ENCODE results near the gene ARRDC5. TPM values are rescaled to one million over a fixed set of nuclear protein-coding genes. Genes with fewer than 3 reads are reported as not detected.
A peak's percentile ranks its signal among the peaks of the same experiment; 100 is the strongest.

ARRDC5 gene
- total RNA-seq, 1 donor from 2014 or later, result 0.98 TPM

- H3K4me3 ChIP-seq, result peak overlapping the region; percentile 86 to 94
- no peak for DNase-seq (ENCODE audit: extremely low spot score in 2 of 2)
- H3K9me3 ChIP-seq, result no peaks in the 10 kb centered on the region
- H3K27ac ChIP-seq, result peak overlapping the region; percentile 91
- H3K4me1 ChIP-seq, result peaks cover 22% of the 10 kb centered on the region
- no peaks in the 10 kb centered on the region for H3K27me3 ChIP-seq
- no peak for TF ChIP-seq POLR2AphosphoS5 (IDR thresholded peaks at IDR 0.05; ENCODE audit: insufficient read depth in 1 of 2, low read depth in 1 of 2)
- no peak for TF ChIP-seq POLR2A (IDR thresholded peaks at IDR 0.05)
- no peak for TF ChIP-seq CTCF (IDR thresholded peaks at IDR 0.05)
- H3K36me3 ChIP-seq, result no peaks in the 10 kb centered on the region
- intact Hi-C loops (cut with DNase I), result loop anchor here (5.0 to 10.0 kb wide), 2 partner anchors 44 to 106 kb away; no protein-coding TSS in a partner anchor
These were observed 34.3 kb downstream of the ARRDC5 start for GRCh38 chr19:4868286-4868834.

GRCh38 chr19:4867534-4868285 lies 35.0 kb downstream of the ARRDC5 start, which contains the start of gene PLIN3:
TSS of gene PLIN3 (minus strand) at chr19:4867667. CDS start at chr19:4861394, 6,273 bp downstream.
- peaks cover 22% of the 10 kb centered on the region for H3K4me1 ChIP-seq
- peak within 1 kb of the TSS; percentile 86 to 94 for H3K4me3 ChIP-seq
- TF ChIP-seq CTCF (IDR thresholded peaks at IDR 0.05), result no peak
- peak; percentile 59 to 82 for TF ChIP-seq POLR2AphosphoS5 (IDR thresholded peaks at IDR 0.05; ENCODE audit: insufficient read depth in 1 of 2, low read depth in 1 of 2)
- peak in 1 of 2 donors; percentile 63 for TF ChIP-seq POLR2A (IDR thresholded peaks at IDR 0.05)
- H3K27me3 ChIP-seq, result no peaks in the 10 kb centered on the region
- intact Hi-C loops (cut with DNase I), result loop anchor here (5.0 to 10.0 kb wide), 2 partner anchors 45 to 107 kb away; no protein-coding TSS in a partner anchor
- H3K36me3 ChIP-seq, result no peaks in the 10 kb centered on the region
- peak in 1 of 2 donors; percentile 97 for DNase-seq (ENCODE audit: extremely low spot score in 2 of 2)
- H3K9me3 ChIP-seq, result no peaks in the 10 kb centered on the region
- H3K27ac ChIP-seq, result peak within 1 kb of the TSS; percentile 91

- intact Hi-C loops (cut with DNase I), result loop anchor here (5.0 to 10.0 kb wide), 2 partner anchors 45 to 108 kb away; no protein-coding TSS in a partner anchor
- TF ChIP-seq CTCF (IDR thresholded peaks at IDR 0.05), result no peak
- TF ChIP-seq POLR2AphosphoS5 (IDR thresholded peaks at IDR 0.05; ENCODE audit: insufficient read depth in 1 of 2, low read depth in 1 of 2), result no peak
- no peak for TF ChIP-seq POLR2A (IDR thresholded peaks at IDR 0.05)
- no peak for DNase-seq (ENCODE audit: extremely low spot score in 2 of 2)
- H3K4me1 ChIP-seq, result peaks cover 22% of the 10 kb centered on the region
- no peaks in the 10 kb centered on the region for H3K9me3 ChIP-seq
- peak overlapping the region; percentile 86 to 94 for H3K4me3 ChIP-seq
- no peaks in the 10 kb centered on the region for H3K36me3 ChIP-seq
- H3K27me3 ChIP-seq, result no peaks in the 10 kb centered on the region
- H3K27ac ChIP-seq, result peak overlapping the region; percentile 91
These were observed 35.9 kb downstream of the ARRDC5 start for GRCh38 chr19:4866595-4867424.

GRCh38 chr19:4861147-4861546 lies 41.5 kb downstream of the ARRDC5 start:
- DNase-seq (ENCODE audit: extremely low spot score in 2 of 2), result no peak

More at GRCh38 chr19:4861147-4861546, 41.5 kb downstream of the ARRDC5 start:
- H3K36me3 ChIP-seq, result peaks cover 0 to 40% of the 10 kb centered on the region in 2 donors
- H3K4me1 ChIP-seq, result peaks cover 1% of the 10 kb centered on the region
- no peaks in the 10 kb centered on the region for H3K27me3 ChIP-seq
- peak overlapping the region; percentile 4 for H3K27ac ChIP-seq
- H3K4me3 ChIP-seq, result no peak overlapping the region
- intact Hi-C loops (cut with DNase I), result loop anchor here (10.0 kb wide), 1 partner anchor 114 kb away; no protein-coding TSS in a partner anchor
- no peak for TF ChIP-seq CTCF (IDR thresholded peaks at IDR 0.05)
- peak in 1 of 2 donors; percentile 22 for TF ChIP-seq POLR2AphosphoS5 (IDR thresholded peaks at IDR 0.05; ENCODE audit: insufficient read depth in 1 of 2, low read depth in 1 of 2)
- no peak for TF ChIP-seq POLR2A (IDR thresholded peaks at IDR 0.05)
- no peaks in the 10 kb centered on the region for H3K9me3 ChIP-seq
